Measurements from ENCODE around the gene BEST1. TPM values are rescaled to one million over a fixed set of nuclear protein-coding genes. Genes with fewer than 3 reads are reported as not detected.

The BEST1 gene
- total and polyA plus RNA-seq, 2 experiments from 2014 or later: 3.9 to 5.1 TPM

- no peak for DNase-seq
- Histone ChIP-seq H3K4me3 (no peak overlapping the region), H3K9ac (no peak overlapping the region), H3K36me3 (ENCODE audit: low read depth) (no peaks in the 10 kb centered on the region), H3K79me2 (ENCODE audit: insufficient read depth) (no peaks in the 10 kb centered on the region), H3K9me2 (ENCODE audit: insufficient read depth) (no peaks in the 10 kb centered on the region), H2AFZ (no peak overlapping the region), H3K27ac (no peak overlapping the region), H3K4me2 (ENCODE audit: unreplicated experiment) (no peak overlapping the region), H3K4me1 (ENCODE audit: insufficient read depth) (peaks cover 11% of the 10 kb centered on the region), H4K20me1 (ENCODE audit: insufficient read depth) (no peaks in the 10 kb centered on the region), H3K27me3 (replicated peaks; ENCODE audit: insufficient read depth) (no peaks in the 10 kb centered on the region), H3K9me3 (ENCODE audit: low read depth) (no peaks in the 10 kb centered on the region), H3F3A (ENCODE audit: insufficient read depth) (no peaks in the 10 kb centered on the region)
- 91 to 93% methylated on average over 10 of the region's 10 CpGs for WGBS, 2 experiments (ENCODE audit: low coverage in 1 of 2, low lambda C conversion rate in 2 of 2, missing lambda C conversion rate in 2 of 2)
- in situ Hi-C loops (cut with MboI): no loop called here
- no peak for TF ChIP-seq EZH2phosphoT487 (IDR thresholded peaks at IDR 0.05; ENCODE audit: insufficient read depth, low read depth)
- no peak for TF ChIP-seq EZH2 (IDR thresholded peaks at IDR 0.05; ENCODE audit: insufficient read depth, poor library complexity, severe bottlenecking)
These were observed 30.8 kb downstream of the BEST1 start for GRCh38 chr11:61980783-61981541.

GRCh38 chr11:61983419-61983818 is 33.3 kb downstream of the BEST1 start:
- H3F3A ChIP-seq (ENCODE audit: insufficient read depth): no peaks in the 10 kb centered on the region
- TF ChIP-seq EZH2phosphoT487 (IDR thresholded peaks at IDR 0.05; ENCODE audit: insufficient read depth, low read depth) (no peak), EZH2 (IDR thresholded peaks at IDR 0.05; ENCODE audit: insufficient read depth, poor library complexity, severe bottlenecking) (no peak)
- H3K4me3 ChIP-seq: no peak overlapping the region
- no peaks in the 10 kb centered on the region for H3K27me3 ChIP-seq (replicated peaks; ENCODE audit: insufficient read depth)
- no peak overlapping the region for H2AFZ ChIP-seq
- no peak overlapping the region for H3K9ac ChIP-seq
- no peaks in the 10 kb centered on the region for H3K79me2 ChIP-seq (ENCODE audit: insufficient read depth)
- peaks cover 8% of the 10 kb centered on the region for H3K4me1 ChIP-seq (ENCODE audit: insufficient read depth)
- no peaks in the 10 kb centered on the region for H3K9me2 ChIP-seq (ENCODE audit: insufficient read depth)
- no peak overlapping the region for H3K4me2 ChIP-seq (ENCODE audit: unreplicated experiment)
- WGBS, 2 experiments (ENCODE audit: low coverage in 1 of 2, low lambda C conversion rate in 2 of 2, missing lambda C conversion rate in 2 of 2): 80 to 100% methylated on average over 1 of the region's 1 CpG
- no peak overlapping the region for H3K27ac ChIP-seq
- H3K9me3 ChIP-seq (ENCODE audit: low read depth): no peaks in the 10 kb centered on the region
- DNase-seq: no peak
- H4K20me1 ChIP-seq (ENCODE audit: insufficient read depth): no peaks in the 10 kb centered on the region
- H3K36me3 ChIP-seq (ENCODE audit: low read depth): no peaks in the 10 kb centered on the region
- in situ Hi-C loops (cut with MboI): no loop called here

- TF ChIP-seq EZH2phosphoT487 (IDR thresholded peaks at IDR 0.05; ENCODE audit: insufficient read depth, low read depth) (no peak), EZH2 (IDR thresholded peaks at IDR 0.05; ENCODE audit: insufficient read depth, poor library complexity, severe bottlenecking) (no peak)
- H3K27me3 ChIP-seq (replicated peaks; ENCODE audit: insufficient read depth): no peaks in the 10 kb centered on the region
- no peaks in the 10 kb centered on the region for H3K36me3 ChIP-seq (ENCODE audit: low read depth)
- no peak overlapping the region for H2AFZ ChIP-seq
- no peaks in the 10 kb centered on the region for H3K79me2 ChIP-seq (ENCODE audit: insufficient read depth)
- no peaks in the 10 kb centered on the region for H3K9me3 ChIP-seq (ENCODE audit: low read depth)
- H3K4me2 ChIP-seq (ENCODE audit: unreplicated experiment): no peak overlapping the region
- H3K4me3 ChIP-seq: no peak overlapping the region
- no peaks in the 10 kb centered on the region for H3F3A ChIP-seq (ENCODE audit: insufficient read depth)
- WGBS, 2 experiments (ENCODE audit: low coverage in 1 of 2, low lambda C conversion rate in 2 of 2, missing lambda C conversion rate in 2 of 2): 87 to 89% methylated on average over 5 of the region's 5 CpGs
- H3K9me2 ChIP-seq (ENCODE audit: insufficient read depth): no peaks in the 10 kb centered on the region
- no peak overlapping the region for H3K27ac ChIP-seq
- no peaks in the 10 kb centered on the region for H3K4me1 ChIP-seq (ENCODE audit: insufficient read depth)
- DNase-seq: no peak
- in situ Hi-C loops (cut with MboI): no loop called here
- H4K20me1 ChIP-seq (ENCODE audit: insufficient read depth): no peaks in the 10 kb centered on the region
- no peak overlapping the region for H3K9ac ChIP-seq
These were observed 35.7 kb downstream of the BEST1 start for GRCh38 chr11:61985869-61986268.

GRCh38 chr11:61994981-61995380 is 44.8 kb downstream of the BEST1 start:
- Histone ChIP-seq H3K79me2 (ENCODE audit: insufficient read depth) (no peaks in the 10 kb centered on the region), H2AFZ (no peak overlapping the region), H3F3A (ENCODE audit: insufficient read depth) (no peaks in the 10 kb centered on the region), H3K4me3 (no peak overlapping the region), H3K36me3 (ENCODE audit: low read depth) (no peaks in the 10 kb centered on the region), H3K9me3 (ENCODE audit: low read depth) (peaks cover 5% of the 10 kb centered on the region), H3K27ac (no peak overlapping the region), H3K9ac (no peak overlapping the region), H4K20me1 (ENCODE audit: insufficient read depth) (no peaks in the 10 kb centered on the region), H3K4me2 (ENCODE audit: unreplicated experiment) (no peak overlapping the region), H3K4me1 (ENCODE audit: insufficient read depth) (no peaks in the 10 kb centered on the region), H3K27me3 (replicated peaks; ENCODE audit: insufficient read depth) (no peaks in the 10 kb centered on the region), H3K9me2 (ENCODE audit: insufficient read depth) (no peaks in the 10 kb centered on the region)
- in situ Hi-C loops (cut with MboI): no loop called here
- 85 to 88% methylated on average over 3 of the region's 3 CpGs for WGBS, 2 experiments (ENCODE audit: low coverage in 1 of 2, low lambda C conversion rate in 2 of 2, missing lambda C conversion rate in 2 of 2)
- TF ChIP-seq EZH2phosphoT487 (IDR thresholded peaks at IDR 0.05; ENCODE audit: insufficient read depth, low read depth) (no peak), EZH2 (IDR thresholded peaks at IDR 0.05; ENCODE audit: insufficient read depth, poor library complexity, severe bottlenecking) (no peak)
- DNase-seq: no peak

All from GM23248 (cell line).